Endothelial cell of hepatic sinusoid (primary cell): Measurements from ENCODE around the gene IFNGR2.

ENCODE experiments used
- in situ Hi-C: cut with HindIII; loops from 2 replicates; pipeline ENCODE4 v1.10.0; 2017; ENCODE audit warnings: low sequenced_read_pairs

Gene IFNGR2

GRCh38 chr21:33401630-33401992 is 1.6 kb upstream of the IFNGR2 start:
- in situ Hi-C loops, result no loop called here

- in situ Hi-C loops, result no loop called here
Measured at GRCh38 chr21:33402001-33402979, 923 bp upstream of the IFNGR2 start.

GRCh38 chr21:33403786-33404585 is 773 bp downstream of the IFNGR2 start:
- in situ Hi-C loops, result no loop called here

GRCh38 chr21:33406493-33406892 is 3.3 kb downstream of the IFNGR2 start:
- in situ Hi-C loops, result no loop called here

GRCh38 chr21:33411949-33412430 is 8.8 kb downstream of the IFNGR2 start:
- in situ Hi-C loops, result loop anchor here (5.0 kb wide), 1 partner anchor 50 kb away; no protein-coding TSS in a partner anchor

GRCh38 chr21:33412439-33412831 is 9.2 kb downstream of the IFNGR2 start:
- in situ Hi-C loops, result loop anchor here (5.0 kb wide), 1 partner anchor 50 kb away; no protein-coding TSS in a partner anchor

- in situ Hi-C loops, result loop anchor here (5.0 kb wide), 1 partner anchor 51 kb away; no protein-coding TSS in a partner anchor
Measured at GRCh38 chr21:33412832-33413519, 9.8 kb downstream of the IFNGR2 start.

- in situ Hi-C loops, result loop anchor here (5.0 kb wide), 1 partner anchor 52 kb away; no protein-coding TSS in a partner anchor
Measured at GRCh38 chr21:33414068-33414467, 10.9 kb downstream of the IFNGR2 start.

GRCh38 chr21:33414926-33415325 is 11.7 kb downstream of the IFNGR2 start:
- in situ Hi-C loops, result loop anchor here (5.0 kb wide), 1 partner anchor 53 kb away; no protein-coding TSS in a partner anchor

GRCh38 chr21:33418691-33419090 is 15.5 kb downstream of the IFNGR2 start:
- in situ Hi-C loops, result no loop called here

GRCh38 chr21:33419538-33420123 is 16.4 kb downstream of the IFNGR2 start:
- in situ Hi-C loops, result no loop called here

GRCh38 chr21:33421713-33422393 is 18.6 kb downstream of the IFNGR2 start:
- in situ Hi-C loops, result no loop called here

GRCh38 chr21:33424214-33424613 is 21.0 kb downstream of the IFNGR2 start:
- in situ Hi-C loops, result no loop called here

GRCh38 chr21:33425825-33426224 is 22.6 kb downstream of the IFNGR2 start:
- in situ Hi-C loops, result no loop called here

GRCh38 chr21:33427051-33427450 is 23.8 kb downstream of the IFNGR2 start:
- in situ Hi-C loops, result no loop called here

- in situ Hi-C loops, result no loop called here
Measured at GRCh38 chr21:33428669-33429068, 25.5 kb downstream of the IFNGR2 start.

GRCh38 chr21:33430858-33431257 is 27.6 kb downstream of the IFNGR2 start:
- in situ Hi-C loops, result no loop called here

- in situ Hi-C loops, result no loop called here
Measured at GRCh38 chr21:33432496-33432895, 29.3 kb downstream of the IFNGR2 start.

GRCh38 chr21:33433001-33433400 is 29.8 kb downstream of the IFNGR2 start:
- in situ Hi-C loops, result no loop called here
